GM21528 (cell line): Measurements from ENCODE around the gene AFF3.

Source experiments
- ATAC-seq: cut with Tn5 transposase; IDR thresholded peaks from one replicate; pipeline ENCODE4 v1.9.1; 2021; ENCODE audit warnings: mild to moderate bottlenecking, moderate library complexity; ENCODE audit not compliant: unreplicated experiment, low FRiP score

The AFF3 gene

GRCh38 chr2:99845296-99845695 is 297.1 kb downstream of the AFF3 start:
- no peak for ATAC-seq

- no peak for ATAC-seq
Measured at GRCh38 chr2:99842451-99842850, 299.9 kb downstream of the AFF3 start.

- ATAC-seq = no peak
Measured at GRCh38 chr2:99841749-99842148, 300.6 kb downstream of the AFF3 start.

GRCh38 chr2:99840831-99841230 is 301.6 kb downstream of the AFF3 start:
- no peak for ATAC-seq

GRCh38 chr2:99836690-99837605 is 305.4 kb downstream of the AFF3 start:
- ATAC-seq = no peak

- ATAC-seq = no peak
Measured at GRCh38 chr2:99834426-99834825, 308.0 kb downstream of the AFF3 start.

GRCh38 chr2:99833586-99834201 is 308.7 kb downstream of the AFF3 start:
- ATAC-seq = no peak

GRCh38 chr2:99832926-99833325 is 309.5 kb downstream of the AFF3 start:
- ATAC-seq = no peak

GRCh38 chr2:99831772-99832171 is 310.6 kb downstream of the AFF3 start:
- no peak for ATAC-seq

GRCh38 chr2:99827296-99827999 is 314.9 kb downstream of the AFF3 start:
- ATAC-seq = no peak

- ATAC-seq = no peak
Measured at GRCh38 chr2:99825630-99826029, 316.8 kb downstream of the AFF3 start.

- no peak for ATAC-seq
Measured at GRCh38 chr2:99824758-99825157, 317.6 kb downstream of the AFF3 start.

- ATAC-seq = no peak
Measured at GRCh38 chr2:99822474-99823207, 319.7 kb downstream of the AFF3 start.

GRCh38 chr2:99821984-99822383 is 320.4 kb downstream of the AFF3 start:
- ATAC-seq = no peak

GRCh38 chr2:99821572-99821971 is 320.8 kb downstream of the AFF3 start:
- no peak for ATAC-seq

- ATAC-seq = no peak
Measured at GRCh38 chr2:99821039-99821438, 321.4 kb downstream of the AFF3 start.

GRCh38 chr2:99819766-99820165 is 322.6 kb downstream of the AFF3 start:
- ATAC-seq = no peak

GRCh38 chr2:99818842-99819241 is 323.5 kb downstream of the AFF3 start:
- ATAC-seq = no peak

GRCh38 chr2:99816908-99817307 is 325.5 kb downstream of the AFF3 start:
- ATAC-seq = no peak

- ATAC-seq = no peak
Measured at GRCh38 chr2:99812426-99812825, 330.0 kb downstream of the AFF3 start.

GRCh38 chr2:99811544-99811943 is 330.8 kb downstream of the AFF3 start:
- no peak for ATAC-seq
